ENCODE measurements around the gene THPO.

The THPO gene

DNA sequence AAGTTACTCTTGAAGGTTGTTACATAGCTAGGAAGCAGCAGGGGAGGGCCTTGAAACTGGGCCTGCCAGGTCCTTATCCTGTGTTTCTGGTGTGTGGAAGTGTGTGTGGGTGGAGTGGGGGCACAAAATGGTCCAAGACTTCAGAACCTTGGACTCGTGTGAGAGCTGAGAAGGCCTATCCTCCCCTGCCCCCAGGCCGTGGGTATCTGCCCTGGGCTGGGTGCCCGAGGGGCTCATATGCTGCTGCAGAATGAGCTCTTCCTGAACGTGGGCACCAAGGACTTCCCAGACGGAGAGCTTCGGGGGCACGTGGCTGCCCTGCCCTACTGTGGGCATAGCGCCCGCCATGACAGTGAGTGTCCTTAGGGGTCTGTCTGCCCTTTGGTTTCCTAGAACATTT lies 6.3 kb upstream of the THPO start:
- DNase-seq, result no peak

- DNase-seq, result no peak
Observed at GRCh38 chr3:184383033-184383740, 5.2 kb upstream of the THPO start.

DNA sequence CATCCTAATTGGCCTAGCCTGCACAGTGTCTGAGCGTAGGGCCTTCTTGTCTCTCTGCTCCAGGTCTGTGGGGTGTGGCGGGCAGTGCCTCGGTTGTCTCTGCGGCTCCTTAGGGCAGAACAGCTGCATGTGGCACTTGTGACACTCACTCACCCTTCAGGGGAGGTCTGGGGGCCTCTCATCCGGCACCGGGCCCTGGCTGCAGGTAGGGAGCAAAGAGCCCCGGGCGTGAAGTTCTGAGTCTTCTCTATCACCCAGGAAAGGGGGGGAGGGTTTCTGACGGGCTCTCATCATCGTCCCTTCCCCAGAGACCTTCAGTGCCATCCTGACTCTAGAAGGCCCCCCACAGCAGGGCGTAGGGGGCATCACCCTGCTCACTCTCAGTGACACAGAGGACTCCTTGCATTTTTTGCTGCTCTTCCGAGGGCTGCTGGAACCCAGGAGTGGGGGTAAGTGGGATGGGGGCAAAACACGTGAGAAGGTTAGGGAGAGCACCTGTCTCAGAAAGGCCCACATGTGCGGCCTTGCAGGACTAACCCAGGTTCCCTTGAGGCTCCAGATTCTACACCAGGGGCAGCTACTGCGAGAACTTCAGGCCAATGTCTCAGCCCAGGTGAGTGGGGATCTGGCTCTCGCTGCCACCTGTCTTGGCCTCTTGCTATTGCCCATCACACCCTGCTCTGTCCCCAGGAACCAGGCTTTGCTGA lies 4.5 kb upstream of the THPO start:
- no peak for DNase-seq

DNA sequence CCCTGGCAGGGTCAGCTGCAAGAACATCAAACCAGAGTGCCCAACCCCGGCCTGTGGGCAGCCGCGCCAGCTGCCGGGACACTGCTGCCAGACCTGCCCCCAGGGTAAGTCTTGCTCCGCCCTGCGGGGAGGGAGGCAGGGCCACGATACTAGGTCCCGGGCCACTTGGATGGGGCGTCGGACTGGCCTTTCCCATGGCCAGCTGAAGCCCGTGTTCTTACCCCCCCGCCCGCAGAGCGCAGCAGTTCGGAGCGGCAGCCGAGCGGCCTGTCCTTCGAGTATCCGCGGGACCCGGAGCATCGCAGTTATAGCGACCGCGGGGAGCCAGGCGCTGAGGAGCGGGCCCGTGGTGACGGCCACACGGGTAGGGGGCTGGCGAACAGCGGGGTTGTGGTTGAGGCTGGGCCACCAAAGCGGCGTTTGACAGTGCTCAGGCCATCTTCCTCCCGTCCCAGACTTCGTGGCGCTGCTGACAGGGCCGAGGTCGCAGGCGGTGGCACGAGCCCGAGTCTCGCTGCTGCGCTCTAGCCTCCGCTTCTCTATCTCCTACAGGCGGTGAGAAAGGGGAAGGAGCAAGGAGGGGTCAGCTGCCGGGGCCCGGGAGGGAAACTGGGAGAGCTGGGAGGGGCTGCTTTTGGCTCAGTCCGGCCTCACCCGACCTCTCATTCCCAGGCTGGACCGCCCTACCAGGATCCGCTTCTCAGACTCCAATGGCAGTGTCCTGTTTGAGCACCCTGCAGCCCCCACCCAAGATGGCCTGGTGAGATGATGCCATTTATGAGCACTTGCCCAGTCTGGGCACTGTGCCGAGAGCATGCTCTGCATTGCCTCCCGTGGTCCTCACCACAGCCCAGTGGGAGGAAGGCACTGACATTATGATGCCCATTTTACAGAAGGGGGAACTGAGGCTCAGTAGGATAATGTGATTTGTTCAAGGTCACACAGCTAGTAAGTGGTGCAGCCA lies 3.5 kb upstream of the THPO start:
- DNase-seq, result no peak

- no peak for DNase-seq
Observed at GRCh38 chr3:184380627-184381260, 2.7 kb upstream of the THPO start.

- DNase-seq, result peak; percentile 51
Observed at GRCh38 chr3:184380185-184380626, 2.2 kb upstream of the THPO start.

DNA sequence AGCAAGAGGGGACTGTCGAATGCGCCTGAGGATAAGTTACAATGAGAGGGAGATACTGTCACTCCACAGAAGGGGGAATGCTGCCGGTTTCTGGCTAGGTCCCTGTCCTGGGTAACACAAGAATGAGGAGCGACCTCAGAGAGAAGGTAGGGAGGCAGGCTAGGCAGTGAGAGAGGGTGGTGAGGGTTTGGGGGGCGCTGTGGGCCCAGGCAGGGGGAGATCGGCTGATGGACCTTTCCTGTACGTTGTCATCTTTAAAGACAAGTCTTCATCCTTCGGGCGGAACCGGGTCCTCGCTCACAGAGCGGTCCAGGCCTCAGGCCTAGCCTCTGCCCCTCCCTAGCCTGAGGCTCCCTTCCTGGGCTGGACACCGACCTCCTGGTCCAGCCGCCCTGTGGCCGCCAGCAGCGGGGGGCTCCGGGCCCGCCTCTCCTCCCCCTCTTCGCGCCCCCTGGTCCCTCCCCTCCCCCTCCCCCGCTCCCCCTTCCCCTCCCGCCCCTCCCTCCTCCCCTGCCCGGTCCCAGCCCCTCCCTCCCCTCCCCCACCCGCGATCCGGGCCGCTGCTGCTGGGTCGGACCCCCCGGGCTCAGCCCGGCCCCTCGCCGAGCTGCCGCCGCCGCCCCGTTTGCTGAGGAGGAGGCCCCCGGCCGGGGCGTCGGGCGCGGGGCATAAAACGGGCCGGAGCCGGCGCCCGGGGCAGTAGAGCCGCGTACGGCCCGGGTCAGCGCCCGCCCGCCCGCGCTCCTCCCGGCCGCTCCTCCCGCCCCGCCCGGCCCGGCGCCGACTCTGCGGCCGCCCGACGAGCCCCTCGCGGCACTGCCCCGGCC lies 1.6 kb upstream of the THPO start, which contains the start of gene CHRD:
Gene CHRD (plus strand): TSS at position 697 of the 827 bp plus-strand sequence. CDS start 265 bp downstream, outside the sequence.
- no peak for DNase-seq

DNA sequence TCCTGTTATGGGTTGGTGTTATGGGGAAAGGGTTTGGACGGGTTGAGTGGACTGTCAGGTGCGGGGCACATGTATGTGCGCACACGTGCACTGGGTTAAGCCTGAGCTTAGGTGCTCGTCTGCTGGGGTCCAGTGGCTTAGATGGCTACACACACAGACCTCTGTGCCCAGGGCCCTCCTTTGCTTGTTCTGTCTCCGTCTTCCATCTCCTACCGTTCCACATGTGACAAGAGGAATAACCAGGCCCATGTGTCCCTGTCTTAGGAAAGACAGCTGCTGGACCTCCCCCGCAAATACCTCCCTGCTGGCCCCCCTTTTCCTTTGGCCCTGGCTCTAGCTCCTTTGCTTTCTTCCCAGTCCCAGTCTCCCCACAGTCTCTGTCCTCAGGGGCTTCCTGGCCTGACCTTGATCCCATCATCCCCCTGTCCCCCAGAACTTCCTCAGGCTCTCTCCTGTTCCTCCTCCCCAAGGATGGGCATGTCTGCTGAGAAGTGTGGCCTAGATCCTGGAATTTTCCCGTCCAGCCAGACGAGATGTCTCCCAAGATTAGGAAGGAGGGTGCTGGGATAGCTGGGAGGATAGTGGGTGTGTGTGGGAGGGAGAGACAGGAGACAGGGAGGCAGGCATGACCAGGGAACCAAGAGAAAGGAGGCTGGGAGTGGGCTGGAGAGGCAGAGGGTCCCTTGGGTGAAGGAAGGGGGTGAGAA lies 797 bp upstream of the THPO start:
- no peak for DNase-seq

GRCh38 chr3:184377374-184377773 lies 633 bp downstream of the THPO start:
- no peak for DNase-seq

DNA sequence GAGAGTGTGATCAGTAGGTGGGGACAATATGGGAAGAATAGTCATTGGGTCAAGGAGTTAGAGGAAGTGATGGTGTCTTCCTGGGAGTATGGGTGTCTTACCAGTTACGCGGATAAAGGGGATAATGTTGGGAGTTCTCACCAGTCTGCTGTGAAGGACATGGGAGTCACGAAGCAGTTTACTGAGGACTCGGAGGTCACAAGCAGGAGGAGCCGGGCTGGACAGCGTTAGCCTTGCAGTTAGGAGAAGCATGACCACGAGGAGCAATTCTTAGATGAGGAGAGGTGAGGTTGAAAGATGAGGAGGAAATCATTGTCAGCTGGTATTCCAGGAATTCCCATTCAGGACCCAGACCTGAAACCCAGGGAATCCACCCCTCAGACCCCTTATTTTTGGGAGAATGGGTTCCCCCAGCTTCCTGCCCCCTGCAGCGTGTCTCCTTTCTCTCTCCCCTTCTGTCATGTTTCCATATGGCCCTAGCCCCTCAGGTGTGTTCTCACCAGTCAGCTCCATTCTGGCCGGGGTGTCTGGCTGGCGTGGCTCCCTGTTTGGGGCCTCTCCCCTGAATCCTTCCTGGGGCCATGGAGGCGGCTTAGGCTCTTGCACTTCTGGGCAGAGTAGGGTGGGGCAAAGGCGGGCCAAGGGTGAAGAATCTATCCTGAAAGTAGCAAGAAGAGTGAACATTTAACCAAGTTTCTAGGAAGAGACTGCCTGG lies 2.1 kb downstream of the THPO start:
- DNase-seq, result no peak

GRCh38 chr3:184373422-184373821 lies 4.6 kb downstream of the THPO start:
- DNase-seq, result no peak

DNA sequence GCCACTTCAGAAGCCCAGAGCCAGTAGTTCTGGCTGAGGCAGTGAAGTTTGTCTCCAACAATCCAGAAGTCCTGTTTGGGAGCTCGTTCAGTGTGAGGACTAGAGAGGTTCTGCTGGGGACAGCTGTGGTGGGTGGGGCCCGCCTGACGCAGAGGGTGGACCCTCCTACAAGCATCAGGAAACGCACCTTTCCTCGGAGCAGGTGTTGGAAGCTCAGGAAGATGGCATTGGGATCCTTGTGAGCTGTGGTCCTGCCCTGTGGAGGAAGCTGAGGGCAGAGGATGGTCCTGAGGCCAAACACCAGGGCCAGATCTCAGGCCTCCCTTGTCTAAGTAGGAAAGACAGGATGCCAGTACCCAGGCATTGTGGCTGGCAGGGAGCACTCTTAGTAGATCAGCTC lies 5.1 kb downstream of the THPO start:
- no peak for DNase-seq

DNA sequence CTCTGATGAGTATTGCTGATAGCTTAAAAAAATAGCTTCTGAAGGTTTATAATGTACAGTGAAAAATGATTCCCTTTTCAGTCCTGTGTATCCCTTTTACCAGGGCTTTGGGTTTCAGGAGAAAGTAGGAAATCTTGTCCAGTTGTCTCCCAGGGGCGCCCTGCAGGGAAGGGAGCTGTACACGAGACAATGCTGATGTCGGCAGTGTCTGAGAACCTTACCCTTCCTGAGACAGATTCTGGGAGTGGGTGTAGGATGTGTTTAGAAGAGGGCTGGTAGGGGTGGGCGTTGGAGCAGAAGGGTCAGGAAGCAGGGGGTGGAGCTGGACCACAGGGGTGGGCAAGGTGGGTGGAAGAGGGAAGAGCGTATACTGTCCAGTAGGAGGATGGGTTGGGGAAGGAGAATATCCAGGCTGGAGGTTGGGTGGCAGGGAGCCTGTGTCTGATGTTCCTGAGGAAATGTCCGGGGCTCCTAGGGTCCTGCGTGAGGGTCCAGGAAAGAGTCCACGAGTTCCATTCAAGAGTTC lies 5.6 kb downstream of the THPO start:
- DNase-seq, result no peak

GRCh38 chr3:184371570-184372018 lies 6.4 kb downstream of the THPO start:
- peak; percentile 96 for DNase-seq

GRCh38 chr3:184368586-184369183 lies 9.3 kb downstream of the THPO start:
- DNase-seq, result no peak

DNA sequence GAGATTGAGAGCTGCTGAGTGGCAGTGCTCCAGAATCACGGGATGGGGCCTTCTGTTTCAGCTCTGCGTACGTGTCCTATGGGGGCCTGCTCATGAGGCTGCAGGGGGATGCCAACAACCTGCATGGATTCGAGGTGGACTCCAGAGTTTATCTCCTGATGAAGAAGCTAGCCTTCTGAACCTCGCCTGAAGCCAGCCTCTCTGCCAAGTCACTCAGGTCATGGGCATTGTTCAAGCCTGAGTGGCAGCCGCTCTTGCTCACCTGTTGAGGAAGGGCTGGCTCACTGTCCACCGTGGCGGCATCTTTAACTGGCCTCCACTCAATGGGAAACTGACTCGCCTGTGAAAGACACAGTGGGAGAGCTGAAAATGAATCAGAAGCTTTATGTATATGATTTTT lies 9.9 kb downstream of the THPO start:
- DNase-seq, result no peak

DNA sequence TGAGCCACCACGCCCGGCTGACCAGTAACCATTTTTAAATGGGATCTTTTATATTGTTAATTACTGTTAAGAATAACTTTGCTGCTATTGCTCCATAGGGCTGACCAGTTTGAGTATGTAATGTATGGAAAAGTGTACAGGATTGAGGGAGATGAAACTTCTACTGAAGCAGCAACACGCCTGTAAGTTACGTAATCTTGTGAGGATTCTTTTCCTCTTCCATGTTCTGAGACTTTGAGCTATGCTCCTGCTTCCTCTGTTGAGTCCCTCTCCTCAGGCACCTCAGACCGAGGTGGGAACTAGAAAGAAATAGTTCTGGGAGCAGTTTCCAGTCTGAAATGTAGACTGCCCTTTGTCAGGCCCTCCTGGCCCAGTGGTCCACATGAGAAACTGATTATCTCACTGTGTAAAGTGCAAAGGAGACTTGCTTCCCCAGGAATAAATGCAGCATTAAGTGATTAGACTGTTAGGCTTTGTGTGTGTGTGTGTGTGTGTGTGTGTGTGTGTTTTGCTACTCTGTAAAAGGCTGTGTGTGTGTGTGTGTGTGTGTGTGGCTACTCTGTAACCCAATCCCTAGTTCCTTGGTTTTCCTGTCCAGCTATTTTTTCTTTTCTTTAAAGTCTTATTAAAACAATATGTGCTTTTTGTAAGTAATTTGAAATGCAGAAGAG lies 11.3 kb downstream of the THPO start:
- DNase-seq, result no peak

DNA sequence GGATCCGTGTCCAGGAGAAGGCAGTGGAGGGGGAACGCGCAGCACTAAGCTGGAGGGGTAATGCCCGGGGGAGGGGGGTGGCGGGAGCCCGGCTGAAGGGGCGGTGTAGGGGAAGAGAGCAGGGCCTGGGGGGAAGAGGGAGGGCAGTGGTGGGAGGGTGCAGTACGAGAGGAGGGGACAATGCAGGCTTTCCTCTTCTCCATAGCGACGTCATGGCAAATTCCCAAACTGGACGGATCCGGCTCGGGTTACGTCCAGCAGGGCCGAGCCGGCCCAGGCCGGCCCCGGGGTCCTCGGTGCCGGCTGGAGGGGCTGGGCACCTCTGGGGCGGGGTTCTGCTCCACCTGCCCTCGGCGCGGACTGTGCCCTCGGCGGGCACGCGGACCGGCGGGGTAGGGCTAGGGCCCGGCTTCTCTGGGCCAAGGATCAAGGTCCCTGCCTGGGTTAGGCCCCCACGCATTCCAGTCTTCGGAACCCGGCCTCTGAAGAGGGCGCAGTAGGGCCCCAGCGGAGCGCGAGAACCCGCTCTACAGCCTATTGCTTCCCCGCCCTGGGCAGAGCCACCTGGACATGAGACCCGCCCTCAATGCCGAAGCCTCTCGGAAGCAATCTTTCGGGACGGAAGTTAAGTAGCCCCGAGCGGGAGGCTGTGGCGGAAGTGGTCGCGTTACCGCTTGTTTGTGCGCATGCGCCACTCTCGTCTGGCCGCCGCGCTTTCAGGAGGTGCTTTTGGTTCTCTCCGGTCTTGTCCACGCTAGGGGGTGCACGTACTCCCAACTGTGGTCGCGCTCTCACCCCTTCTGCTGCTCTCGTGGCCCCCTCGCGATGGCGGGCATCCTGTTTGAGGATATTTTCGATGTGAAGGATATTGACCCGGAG lies 15.1 kb downstream of the THPO start:
- peak; percentile 99 for DNase-seq
